MCF 10A (cell line): Measurements from ENCODE around the gene ZNF646. TPM values are rescaled to one million over a fixed set of nuclear protein-coding genes. Genes with fewer than 3 reads are reported as not detected.

Experiments
- BruUV-seq: library from RNA; stranded (reverse); fragments of 400-500 nt; replicated peaks from 2 replicates; lab custom pipeline; 2021; lab: Mats Ljungman, UMichigan
- CTCF ChIA-PET: fragments of 300-600 bp; sonication (Branson Sonifier 250); formaldehyde crosslinking; extraction: SDS; loops from one replicate; lab custom pipeline; 2021; ENCODE audit warnings: antibody characterized with exemption, inconsistent platforms; lab: Yijun Ruan, JAX
- POLR2A ChIA-PET: fragments of 300-600, 350-650 bp; sonication (Branson Sonifier 250); formaldehyde crosslinking; extraction: SDS; loops from one replicate; lab custom pipeline; 2020; ENCODE audit warnings: antibody characterized with exemption, inconsistent platforms; lab: Yijun Ruan, JAX
- DNase-seq: peaks from one replicate; pipeline ENCODE4 v3.0.0-alpha.2; 2018; ENCODE audit not compliant: unreplicated experiment
- H3K27ac Mint-ChIP-seq: one replicate; pipeline ENCODE4 v1.8.0; 2022; ENCODE audit warnings: mild to moderate bottlenecking, low read depth, mixed read lengths; ENCODE audit not compliant: unreplicated experiment
- H3K27me3 Mint-ChIP-seq: one replicate; pipeline ENCODE4 v1.8.0; 2022; ENCODE audit warnings: mixed read lengths; ENCODE audit not compliant: insufficient read depth, unreplicated experiment
- H3K36me3 Mint-ChIP-seq: one replicate; pipeline ENCODE4 v1.8.0; 2022; ENCODE audit warnings: mild to moderate bottlenecking, moderate library complexity, mixed read lengths; ENCODE audit not compliant: insufficient read depth, unreplicated experiment
- H3K4me1 Mint-ChIP-seq: one replicate; pipeline ENCODE4 v1.8.0; 2022; ENCODE audit warnings: mixed read lengths; ENCODE audit not compliant: insufficient read depth, unreplicated experiment
- H3K4me3 Mint-ChIP-seq: one replicate; pipeline ENCODE4 v1.8.0; 2022; ENCODE audit warnings: mild to moderate bottlenecking, moderate library complexity, mixed read lengths; ENCODE audit not compliant: unreplicated experiment
- H3K9me3 Mint-ChIP-seq: one replicate; pipeline ENCODE4 v1.8.0; 2022; ENCODE audit warnings: mixed read lengths; ENCODE audit not compliant: unreplicated experiment
- CTCF ChIP-seq: fragments of 200-600 bp; IDR thresholded peaks from one replicate; pipeline ENCODE4 v1.8.0; 2022; ENCODE audit warnings: antibody characterized with exemption, mild to moderate bottlenecking; ENCODE audit not compliant: unreplicated experiment
- intact Hi-C: fragments of 100-400 bp; cut with micrococcal nuclease; formaldehyde crosslinking; loops from 2 replicates; pipeline ENCODE4 v1.14.1; 2022
- total RNA-seq: library from RNA; stranded (reverse); gene quantifications from 2 replicates; pipeline ENCODE4 v1.2.3, GENCODE V29; 2022

Gene ZNF646
- total RNA-seq, 1 experiment from 2014 or later = 12.6 TPM

- ChIA-PET POLR2A (interaction anchor here (0.6 to 1.0 kb wide), 2 partner anchors 39 to 344 kb away, joined by 3 to 4 read pairs; no protein-coding TSS in a partner anchor), CTCF (interaction anchor here (0.5 to 1.0 kb wide), 4 partner anchors 15 to 362 kb away, joined by 3 to 4 read pairs (median 4); partner anchors contain the start of gene HSD3B7)
- DNase-seq = no peak
- H3K4me1 Mint-ChIP-seq = peaks cover 25% of the 10 kb centered on the region
- H3K36me3 Mint-ChIP-seq = peaks cover 41% of the 10 kb centered on the region
- no peaks in the 10 kb centered on the region for H3K27me3 Mint-ChIP-seq
- H3K9me3 Mint-ChIP-seq = no peaks in the 10 kb centered on the region
- H3K27ac Mint-ChIP-seq = no peak overlapping the region
- intact Hi-C loops = no loop called here
- BruUV-seq = TSS peak; percentile 30
- TF ChIP-seq CTCF = no peak
- no peak overlapping the region for H3K4me3 Mint-ChIP-seq
Measured at GRCh38 chr16:31111881-31112466, 37.8 kb downstream of the ZNF646 start.

GRCh38 chr16:31112711-31113110 is 38.5 kb downstream of the ZNF646 start:
- no peak overlapping the region for H3K4me3 Mint-ChIP-seq
- CTCF ChIA-PET = interaction anchor here (0.5 to 1.4 kb wide), 2 partner anchors 13 to 30 kb away, joined by 3 read pairs; no protein-coding TSS in a partner anchor
- H3K36me3 Mint-ChIP-seq = peaks cover 46% of the 10 kb centered on the region
- H3K9me3 Mint-ChIP-seq = no peaks in the 10 kb centered on the region
- DNase-seq = no peak
- no peak overlapping the region for H3K27ac Mint-ChIP-seq
- no peak for TF ChIP-seq CTCF
- H3K27me3 Mint-ChIP-seq = no peaks in the 10 kb centered on the region
- no TSS peak for BruUV-seq
- POLR2A ChIA-PET = interaction anchor here (1.0 to 1.2 kb wide), 3 partner anchors 29 to 40 kb away, joined by 3 to 4 read pairs (median 3); partner anchors contain the start of genes ZNF646 and ZNF668
- intact Hi-C loops = no loop called here
- peaks cover 23% of the 10 kb centered on the region for H3K4me1 Mint-ChIP-seq

DNA sequence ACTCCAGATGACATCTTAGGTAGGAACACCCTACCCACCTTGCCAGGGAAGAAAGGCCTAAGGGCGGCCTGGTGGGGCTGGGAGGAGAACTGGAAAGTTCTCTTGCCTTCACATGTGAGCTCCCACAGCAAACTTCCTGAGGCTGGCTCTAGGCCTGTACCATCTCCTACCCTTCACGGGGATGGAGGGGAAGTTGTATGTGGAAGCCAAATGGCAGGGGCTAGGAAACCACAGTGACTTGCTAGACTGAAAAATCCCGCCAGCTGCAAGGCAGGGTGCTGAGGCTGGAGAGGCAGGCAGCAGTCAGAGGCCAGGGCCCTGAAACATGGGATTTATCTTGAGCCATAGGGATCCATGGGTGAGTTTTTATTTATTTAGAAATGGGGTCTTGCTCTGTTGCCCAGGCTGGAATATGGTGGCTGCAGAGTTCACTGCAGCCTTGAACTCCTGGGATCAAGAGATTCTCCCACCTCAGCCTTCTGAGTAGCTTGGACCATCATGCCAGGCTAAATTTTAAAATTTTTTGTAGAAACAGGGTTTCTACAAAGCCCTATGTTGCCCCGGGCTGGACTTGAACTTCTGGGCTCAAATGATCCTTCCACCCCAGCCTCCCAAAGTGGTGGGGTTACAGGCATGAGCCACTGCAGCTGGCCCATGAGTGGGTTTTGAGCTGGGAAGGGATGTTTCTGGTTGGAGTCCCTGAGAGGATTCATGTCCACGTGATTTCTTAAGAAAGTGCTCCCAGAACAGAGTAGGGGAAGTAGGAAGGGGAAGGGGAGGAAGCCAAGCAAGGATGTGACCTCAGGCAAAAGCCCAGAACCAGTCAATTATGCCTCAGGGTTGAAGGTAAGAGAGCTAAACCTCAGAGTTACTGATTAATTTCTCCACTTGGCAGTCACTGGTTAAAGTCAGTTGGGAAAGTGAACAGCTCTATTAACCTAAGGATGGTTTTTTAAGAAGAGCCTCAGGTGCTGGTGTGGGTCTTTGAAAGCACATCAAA is 39.2 kb downstream of the ZNF646 start:
- intact Hi-C loops = no loop called here
- peak overlapping the region; percentile 42 for H3K27ac Mint-ChIP-seq
- DNase-seq = no peak

More for the DNA sequence above, 39.2 kb downstream of the ZNF646 start:
- peaks cover 47% of the 10 kb centered on the region for H3K36me3 Mint-ChIP-seq
- no TSS peak for BruUV-seq
- TF ChIP-seq CTCF = no peak
- H3K4me3 Mint-ChIP-seq = no peak overlapping the region
- no peaks in the 10 kb centered on the region for H3K27me3 Mint-ChIP-seq
- ChIA-PET CTCF (interaction anchor here (0.5 to 1.4 kb wide), 5 partner anchors 12 to 277 kb away, joined by 3 to 4 read pairs (median 4); partner anchors contain the start of gene PRSS36), POLR2A (interaction anchor here (0.7 to 1.2 kb wide), 5 partner anchors 23 to 41 kb away, joined by 3 to 4 read pairs (median 3); partner anchors contain the start of genes ZNF646 and ZNF668)
- peaks cover 23% of the 10 kb centered on the region for H3K4me1 Mint-ChIP-seq
- no peaks in the 10 kb centered on the region for H3K9me3 Mint-ChIP-seq
